ENCODE data around the gene CEP135. TPM values are rescaled to one million over a fixed set of nuclear protein-coding genes. Genes with fewer than 3 reads are reported as not detected.

CEP135 gene
- total and polyA plus RNA-seq, 7 donors: 0.92 to 8.6 (median 4.3) TPM

- TF ChIP-seq CTCF (IDR thresholded peaks at IDR 0.05): no peak
- TF ChIP-seq EP300 (IDR thresholded peaks at IDR 0.05): no peak
- no peak for TF ChIP-seq POLR2AphosphoS5 (IDR thresholded peaks at IDR 0.05)
- TF ChIP-seq POLR2A (IDR thresholded peaks at IDR 0.05): no peak
- peaks cover 0 to 18% (median 5%) of the 10 kb centered on the region in 3 donors for H3K27me3 ChIP-seq
- H3K4me1 ChIP-seq: peaks cover 0 to 18% (median 17%) of the 10 kb centered on the region in 4 donors
- H3K4me3 ChIP-seq: no peak overlapping the region
- no peaks in the 10 kb centered on the region for H3K36me3 ChIP-seq
- H3K9me3 ChIP-seq: no peaks in the 10 kb centered on the region
- H3K27ac ChIP-seq: no peak overlapping the region
- WGBS, 2 donors: 72 to 85% methylated on average over 7 of the region's 7 CpGs
- no peak for DNase-seq
- intact Hi-C loops (cut with DNase I): no loop called here
Measured at GRCh38 chr4:56051029-56051709, 102.4 kb downstream of the CEP135 start.

DNA sequence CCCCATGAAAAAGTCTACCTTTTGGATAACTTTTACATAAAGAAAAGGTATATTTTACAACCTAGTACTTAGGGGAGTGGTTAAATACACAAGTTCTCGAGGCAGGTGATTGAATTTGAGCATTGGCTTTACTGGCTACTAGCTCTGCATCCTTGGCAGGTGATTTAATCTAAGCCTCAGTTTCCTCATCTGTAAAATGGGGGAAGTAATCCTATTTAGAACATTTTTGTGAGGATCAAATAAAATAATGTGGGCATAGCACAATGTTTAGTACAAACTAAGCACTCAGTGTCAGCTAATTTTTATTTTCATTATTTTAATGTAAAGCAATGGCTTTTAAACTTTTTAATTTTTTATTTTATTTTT, 102.9 kb downstream of the CEP135 start:
- Histone ChIP-seq H3K4me3 (no peak overlapping the region), H3K9me3 (no peaks in the 10 kb centered on the region), H3K27ac (no peak overlapping the region), H3K27me3 (peaks cover 0 to 18% (median 5%) of the 10 kb centered on the region in 3 donors), H3K4me1 (peaks cover 0 to 18% (median 17%) of the 10 kb centered on the region in 4 donors), H3K36me3 (no peaks in the 10 kb centered on the region)
- DNase-seq: no peak
- no peak for TF ChIP-seq EP300 (IDR thresholded peaks at IDR 0.05)
- no peak for TF ChIP-seq POLR2A (IDR thresholded peaks at IDR 0.05)
- TF ChIP-seq POLR2AphosphoS5 (IDR thresholded peaks at IDR 0.05): no peak
- no peak for TF ChIP-seq CTCF (IDR thresholded peaks at IDR 0.05)
- WGBS, 2 donors: 37 to 76% methylated on average over 1 of the region's 1 CpG
- intact Hi-C loops (cut with DNase I): no loop called here

GRCh38 chr4:56052481-56052880, 103.7 kb downstream of the CEP135 start:
- Histone ChIP-seq H3K27ac (no peak overlapping the region), H3K27me3 (peaks cover 0 to 18% (median 5%) of the 10 kb centered on the region in 3 donors), H3K9me3 (no peaks in the 10 kb centered on the region), H3K4me3 (no peak overlapping the region), H3K36me3 (no peaks in the 10 kb centered on the region), H3K4me1 (peaks cover 0 to 18% (median 17%) of the 10 kb centered on the region in 4 donors)
- intact Hi-C loops (cut with DNase I): no loop called here
- TF ChIP-seq CTCF (IDR thresholded peaks at IDR 0.05) (no peak), EP300 (IDR thresholded peaks at IDR 0.05) (no peak), POLR2A (IDR thresholded peaks at IDR 0.05) (no peak), POLR2AphosphoS5 (IDR thresholded peaks at IDR 0.05) (no peak)
- DNase-seq: no peak
- 88 to 94% methylated on average over 1 of the region's 1 CpG for WGBS, 2 donors

GRCh38 chr4:56052966-56053365, 104.2 kb downstream of the CEP135 start:
- H3K4me3 ChIP-seq: no peak overlapping the region
- H3K27ac ChIP-seq: no peak overlapping the region
- H3K9me3 ChIP-seq: no peaks in the 10 kb centered on the region
- intact Hi-C loops (cut with DNase I): no loop called here
- H3K36me3 ChIP-seq: no peaks in the 10 kb centered on the region
- peaks cover 0 to 18% (median 17%) of the 10 kb centered on the region in 4 donors for H3K4me1 ChIP-seq
- DNase-seq: no peak
- TF ChIP-seq EP300 (IDR thresholded peaks at IDR 0.05) (no peak), POLR2AphosphoS5 (IDR thresholded peaks at IDR 0.05) (no peak), POLR2A (IDR thresholded peaks at IDR 0.05) (no peak), CTCF (IDR thresholded peaks at IDR 0.05) (no peak)
- WGBS, 2 donors: 90% methylated on average over 5 of the region's 5 CpGs
- H3K27me3 ChIP-seq: peaks cover 0 to 18% (median 5%) of the 10 kb centered on the region in 3 donors

Measured in sigmoid colon (tissue), 7 donors.